ENCODE measurements around the gene SPAG17.

GRCh38 chr1:117985973-117986372 is 199.1 kb downstream of the SPAG17 start:
- no peak for TF ChIP-seq CTCF (conservative IDR thresholded peaks at IDR 0.05; ENCODE audit: low read length)
- no peak for TF ChIP-seq EZH2phosphoT487 (IDR thresholded peaks at IDR 0.05; ENCODE audit: borderline replicate concordance, low read depth, low read length)

Data from OCI-LY7 (cell line).